ENCODE results near the gene GAB2.
"Not testable (repeated sequence)": the region's sequence is repeated elsewhere in the genome, so short reads cannot be mapped to it uniquely, and the experiment has no call there.

The GAB2 gene

DNA sequence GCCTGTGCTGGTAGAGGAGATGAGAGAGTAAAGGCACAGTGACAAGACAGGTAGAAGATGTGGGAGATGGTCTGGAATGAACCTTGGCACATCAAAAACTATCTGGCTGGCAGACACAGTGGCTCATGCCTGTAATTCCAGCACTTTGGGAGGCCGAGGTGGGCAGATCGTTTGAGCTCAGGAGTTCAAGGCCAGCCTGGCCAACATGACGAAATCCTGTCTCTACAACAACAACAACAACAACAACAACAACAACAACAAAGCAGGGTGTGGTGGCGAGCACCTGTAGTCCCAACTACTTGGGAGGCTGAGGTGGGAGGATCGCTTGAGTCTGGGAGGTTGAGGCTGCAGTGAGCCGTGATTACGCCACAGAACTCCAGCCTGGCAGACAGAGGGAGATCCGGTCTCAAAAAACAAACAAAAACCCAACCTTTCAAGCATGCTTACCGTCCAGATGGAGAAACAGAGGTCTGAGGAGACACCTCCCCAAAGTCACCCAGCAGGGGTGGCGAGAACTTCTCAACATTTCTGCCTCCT, 240.9 kb downstream of the GAB2 start:
- DNase-seq: no peak
- Histone ChIP-seq H3K4me1 (peaks cover 9% of the 10 kb centered on the region), H3K36me3 (no peaks in the 10 kb centered on the region), H3K4me3 (ENCODE audit: low read depth, low read length) (no peak overlapping the region), H3K27me3 (no peaks in the 10 kb centered on the region), H3K9me3 (no peaks in the 10 kb centered on the region)
- TF ChIP-seq, protein P1, sequence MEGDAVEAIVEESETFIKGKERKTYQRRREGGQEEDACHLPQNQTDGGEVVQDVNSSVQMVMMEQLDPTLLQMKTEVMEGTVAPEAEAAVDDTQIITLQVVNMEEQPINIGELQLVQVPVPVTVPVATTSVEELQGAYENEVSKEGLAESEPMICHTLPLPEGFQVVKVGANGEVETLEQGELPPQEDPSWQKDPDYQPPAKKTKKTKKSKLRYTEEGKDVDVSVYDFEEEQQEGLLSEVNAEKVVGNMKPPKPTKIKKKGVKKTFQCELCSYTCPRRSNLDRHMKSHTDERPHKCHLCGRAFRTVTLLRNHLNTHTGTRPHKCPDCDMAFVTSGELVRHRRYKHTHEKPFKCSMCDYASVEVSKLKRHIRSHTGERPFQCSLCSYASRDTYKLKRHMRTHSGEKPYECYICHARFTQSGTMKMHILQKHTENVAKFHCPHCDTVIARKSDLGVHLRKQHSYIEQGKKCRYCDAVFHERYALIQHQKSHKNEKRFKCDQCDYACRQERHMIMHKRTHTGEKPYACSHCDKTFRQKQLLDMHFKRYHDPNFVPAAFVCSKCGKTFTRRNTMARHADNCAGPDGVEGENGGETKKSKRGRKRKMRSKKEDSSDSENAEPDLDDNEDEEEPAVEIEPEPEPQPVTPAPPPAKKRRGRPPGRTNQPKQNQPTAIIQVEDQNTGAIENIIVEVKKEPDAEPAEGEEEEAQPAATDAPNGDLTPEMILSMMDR (IDR thresholded peaks at IDR 0.05; ENCODE audit: low read depth, low read length): no peak

DNA sequence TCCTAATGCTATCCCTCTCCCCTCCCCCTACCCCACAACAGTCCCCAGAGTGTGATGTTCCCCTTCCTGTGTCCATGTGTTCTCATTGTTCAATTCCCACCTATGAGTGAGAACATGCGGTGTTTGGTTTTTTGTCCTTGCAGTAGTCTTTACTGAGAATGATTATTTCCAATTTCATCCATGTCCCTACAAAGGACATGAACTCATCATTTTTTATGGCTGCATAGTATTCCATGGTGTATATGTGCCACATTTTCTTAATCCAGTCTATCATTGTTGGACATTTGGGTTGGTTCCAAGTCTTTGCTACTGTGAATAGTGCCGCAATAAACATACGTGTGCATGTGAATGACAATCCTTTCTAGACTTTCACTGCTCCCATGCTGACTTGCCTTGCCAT, 241.8 kb downstream of the GAB2 start:
- DNase-seq; H3K36me3 ChIP-seq; H3K4me1 ChIP-seq; H3K4me3 ChIP-seq (ENCODE audit: low read depth, low read length); H3K27me3 ChIP-seq; H3K9me3 ChIP-seq: not testable (repeated sequence)

DNA sequence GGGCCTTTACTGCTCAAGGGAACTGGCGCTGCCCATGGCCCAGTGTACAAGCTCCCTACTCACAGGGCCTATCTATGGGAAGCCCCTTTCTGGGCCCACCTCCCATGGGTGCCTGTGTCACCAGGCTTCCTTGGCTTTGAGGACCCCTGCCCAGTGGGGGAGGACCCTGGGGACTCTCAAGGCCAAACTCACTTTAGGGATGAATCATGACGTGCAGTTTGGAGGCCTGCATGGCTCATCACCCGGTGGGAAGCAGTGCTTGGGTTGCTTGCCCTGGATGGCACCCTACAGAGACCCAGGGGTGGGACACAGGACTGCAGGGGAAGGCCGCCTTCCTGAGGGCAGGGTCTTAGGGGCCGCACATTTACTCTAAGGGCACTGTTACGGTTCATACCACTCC, 245.7 kb downstream of the GAB2 start:
- H3K4me3 ChIP-seq (ENCODE audit: low read depth, low read length): no peak overlapping the region
- H3K27me3 ChIP-seq: no peaks in the 10 kb centered on the region
- H3K4me1 ChIP-seq: peaks cover 24% of the 10 kb centered on the region
- H3K9me3 ChIP-seq: no peaks in the 10 kb centered on the region
- no peaks in the 10 kb centered on the region for H3K36me3 ChIP-seq
- TF ChIP-seq, protein P1 (IDR thresholded peaks at IDR 0.05; ENCODE audit: low read depth, low read length): no peak
- DNase-seq: no peak

DNA sequence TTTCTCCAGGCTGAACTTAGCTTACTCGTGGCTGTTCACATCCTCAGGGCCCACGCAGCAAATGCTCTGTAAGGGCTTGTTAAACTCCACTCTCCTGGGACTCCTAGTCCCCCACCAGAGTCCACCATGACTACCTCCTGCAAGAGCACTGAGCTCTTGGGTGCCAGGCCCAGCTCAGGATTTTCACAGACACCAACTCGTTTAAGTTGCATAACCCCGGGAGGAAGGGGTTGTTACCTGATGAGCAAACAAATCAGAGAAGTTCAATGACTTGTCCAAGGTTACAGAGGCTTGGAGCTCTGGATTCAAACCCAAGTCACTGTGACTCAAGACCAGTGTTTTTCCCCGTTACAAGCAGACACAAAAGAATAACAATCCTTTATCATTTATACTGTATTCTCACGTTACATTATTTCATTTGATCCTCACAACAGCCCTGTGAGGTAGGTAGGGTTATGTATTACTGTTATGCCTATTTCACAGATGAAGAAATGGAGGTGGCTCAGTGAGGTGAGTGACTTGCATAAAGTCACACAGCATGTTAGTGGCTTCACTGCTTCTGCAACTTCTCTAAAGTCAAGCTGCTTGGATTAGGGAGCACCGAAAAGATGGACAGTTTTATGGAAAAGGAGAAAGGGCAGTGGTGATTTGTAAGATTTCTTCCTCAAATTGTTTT, 246.6 kb downstream of the GAB2 start:
- no peaks in the 10 kb centered on the region for H3K9me3 ChIP-seq
- DNase-seq: no peak
- H3K4me1 ChIP-seq: peaks cover 29% of the 10 kb centered on the region
- H3K4me3 ChIP-seq (ENCODE audit: low read depth, low read length): no peak overlapping the region
- TF ChIP-seq, protein P1 (IDR thresholded peaks at IDR 0.05; ENCODE audit: low read depth, low read length): no peak
- no peaks in the 10 kb centered on the region for H3K27me3 ChIP-seq
- H3K36me3 ChIP-seq: no peaks in the 10 kb centered on the region

DNA sequence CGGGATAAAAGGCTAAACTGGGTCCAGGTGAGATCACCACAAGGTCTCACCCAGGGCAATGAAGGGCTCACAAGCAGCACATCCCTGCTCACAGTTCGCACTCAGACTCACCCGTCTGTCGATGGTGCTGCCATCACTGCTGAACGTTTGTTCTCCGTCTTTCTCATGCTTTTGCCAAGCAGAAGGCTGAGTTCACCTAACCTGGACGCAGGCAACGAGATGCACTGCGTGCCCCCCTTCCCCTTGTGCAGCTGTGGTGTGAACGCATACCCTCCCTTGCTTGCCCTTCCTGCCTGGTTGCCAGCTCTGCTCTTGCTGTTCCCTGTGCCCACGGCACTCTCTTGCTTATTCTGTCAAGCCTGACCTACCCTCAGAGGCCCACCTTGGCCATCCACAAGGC, 247.2 kb downstream of the GAB2 start:
- H3K9me3 ChIP-seq: no peaks in the 10 kb centered on the region
- no peaks in the 10 kb centered on the region for H3K27me3 ChIP-seq
- no peak overlapping the region for H3K4me3 ChIP-seq (ENCODE audit: low read depth, low read length)
- TF ChIP-seq, protein P1 (IDR thresholded peaks at IDR 0.05; ENCODE audit: low read depth, low read length): no peak
- no peak for DNase-seq
- H3K4me1 ChIP-seq: peaks cover 29% of the 10 kb centered on the region
- no peaks in the 10 kb centered on the region for H3K36me3 ChIP-seq

DNA sequence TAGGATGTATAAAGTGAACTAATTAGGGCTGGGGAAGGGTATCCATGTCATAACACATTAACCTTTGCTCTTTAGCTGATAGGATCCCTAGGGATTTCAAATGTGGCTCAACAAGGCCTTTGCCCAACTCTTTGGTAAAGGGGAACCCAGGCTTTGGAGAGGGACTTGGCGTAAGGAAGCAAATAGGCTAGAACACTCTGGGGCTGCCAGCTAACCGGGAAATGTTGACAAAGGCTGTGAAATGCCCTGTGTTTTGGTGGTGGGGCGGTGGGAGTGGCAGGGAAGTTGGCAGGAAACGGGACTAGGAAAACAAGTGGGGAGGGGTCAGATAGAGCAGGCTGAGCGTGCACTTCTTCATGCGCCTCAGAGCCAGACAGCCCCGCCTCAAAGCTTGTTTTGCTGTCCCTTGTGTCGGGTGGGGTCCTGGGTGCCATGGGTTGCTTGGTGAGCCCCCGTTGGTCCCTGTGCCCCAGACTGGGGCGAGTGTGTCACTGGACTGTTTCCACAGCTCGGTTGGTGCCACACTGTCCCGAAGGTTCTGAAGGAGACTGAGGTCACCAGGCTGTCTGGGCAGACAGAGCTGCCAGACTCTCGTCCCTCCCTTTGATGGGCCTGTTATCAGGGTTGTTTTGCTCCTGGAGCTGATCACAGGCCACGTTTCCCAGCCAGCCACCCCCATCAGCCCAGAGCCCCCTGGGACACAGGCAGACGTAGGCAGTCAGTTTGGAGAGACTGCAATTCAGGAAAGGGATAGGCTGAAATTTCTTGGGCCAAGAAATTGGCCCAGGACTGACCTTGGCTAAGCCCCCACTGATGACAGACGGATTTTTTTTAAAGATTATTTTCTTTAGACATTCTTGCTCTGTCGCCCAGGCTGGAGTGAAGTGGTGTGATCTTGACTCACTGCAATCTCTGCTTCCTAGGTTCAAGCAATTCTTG, 248.8 kb downstream of the GAB2 start:
- H3K4me3 ChIP-seq (ENCODE audit: low read depth, low read length): 0 out of 2 replicates have a peak overlapping the region, but pooled peaks have one; percentile 15
- TF ChIP-seq, protein P1 (IDR thresholded peaks at IDR 0.05; ENCODE audit: low read depth, low read length): no peak
- peak; percentile 94 for DNase-seq
- peaks cover 29% of the 10 kb centered on the region for H3K4me1 ChIP-seq
- no peaks in the 10 kb centered on the region for H3K27me3 ChIP-seq
- no peaks in the 10 kb centered on the region for H3K9me3 ChIP-seq
- no peaks in the 10 kb centered on the region for H3K36me3 ChIP-seq
